ENCODE measurements around the gene PLCB4. TPM values are rescaled to one million over a fixed set of nuclear protein-coding genes. Genes with fewer than 3 reads are reported as not detected.

Gene PLCB4
- total RNA-seq, 1 donor from 2014 or later, result 6.6 TPM

DNA sequence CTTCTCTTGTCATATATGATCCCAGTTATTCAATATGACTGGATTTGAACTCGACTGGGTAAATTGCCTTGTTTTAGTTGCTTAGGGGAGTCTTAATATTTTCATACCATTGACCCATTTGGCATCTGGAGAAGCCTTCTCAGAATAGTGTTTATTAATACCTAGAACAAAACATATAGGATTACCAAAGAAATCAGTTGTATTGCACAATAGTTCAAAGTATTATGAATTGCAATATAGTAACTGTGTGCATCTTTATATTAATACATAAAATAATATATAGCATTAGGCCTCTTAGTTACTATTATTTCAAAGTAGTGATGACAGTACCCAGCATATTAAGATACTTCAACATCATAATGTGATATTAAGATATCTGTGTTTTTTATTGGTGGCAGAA, 177.8 kb downstream of the PLCB4 start:
- no peak for DNase-seq
- no peaks in the 10 kb centered on the region for H3K4me1 ChIP-seq
- no peak overlapping the region for H3K27ac ChIP-seq
- TF ChIP-seq CTCF (IDR thresholded peaks at IDR 0.05), result no peak
- intact Hi-C loops (cut with DNase I), result no loop called here
- H3K27me3 ChIP-seq (ENCODE audit: low read depth), result no peaks in the 10 kb centered on the region
- H3K36me3 ChIP-seq, result no peaks in the 10 kb centered on the region
- no peak for ATAC-seq
- H3K4me3 ChIP-seq, result no peak overlapping the region
- H3K9me3 ChIP-seq, result no peaks in the 10 kb centered on the region

- H3K4me1 ChIP-seq, result no peaks in the 10 kb centered on the region
- intact Hi-C loops (cut with DNase I), result no loop called here
- no peaks in the 10 kb centered on the region for H3K36me3 ChIP-seq
- H3K9me3 ChIP-seq, result no peaks in the 10 kb centered on the region
- no peak overlapping the region for H3K4me3 ChIP-seq
- DNase-seq (no peak), ATAC-seq (no peak)
- TF ChIP-seq CTCF (IDR thresholded peaks at IDR 0.05), result no peak
- no peaks in the 10 kb centered on the region for H3K27me3 ChIP-seq (ENCODE audit: low read depth)
- no peak overlapping the region for H3K27ac ChIP-seq
These were observed 181.6 kb downstream of the PLCB4 start for GRCh38 chr20:9250511-9250910.

DNA sequence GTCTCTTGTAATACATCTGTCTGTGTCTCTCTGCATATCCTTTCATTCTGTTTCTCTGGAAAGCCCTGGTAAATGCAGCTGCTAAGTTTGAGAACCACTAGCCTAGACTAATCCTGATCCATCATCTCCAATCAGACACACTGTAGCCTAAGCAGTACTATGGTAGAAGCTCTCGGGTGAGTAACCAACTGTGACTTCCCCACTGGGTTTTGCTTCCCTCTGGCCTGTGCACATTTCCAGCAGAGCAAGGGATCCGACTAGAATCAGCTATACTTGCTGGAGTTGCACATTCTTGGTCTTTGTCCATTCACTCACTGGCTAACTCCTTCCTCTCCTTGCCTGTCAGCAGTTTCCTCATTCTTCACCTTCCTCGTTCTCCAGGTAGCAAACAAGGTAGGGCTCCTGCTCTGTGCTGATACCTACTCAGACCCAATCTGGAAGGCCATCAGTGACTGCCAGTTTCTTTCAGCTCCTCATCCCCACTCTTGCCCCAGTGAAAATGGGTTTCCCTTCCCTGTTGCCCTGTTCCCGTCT, 184.2 kb downstream of the PLCB4 start:
- no peaks in the 10 kb centered on the region for H3K9me3 ChIP-seq
- intact Hi-C loops (cut with DNase I), result no loop called here
- no peak for TF ChIP-seq CTCF (IDR thresholded peaks at IDR 0.05)
- ATAC-seq (peak in 1 of 2 donors; percentile 30), DNase-seq (no peak)
- no peak overlapping the region for H3K4me3 ChIP-seq
- no peaks in the 10 kb centered on the region for H3K27me3 ChIP-seq (ENCODE audit: low read depth)
- H3K4me1 ChIP-seq, result no peaks in the 10 kb centered on the region
- H3K27ac ChIP-seq, result no peak overlapping the region
- no peaks in the 10 kb centered on the region for H3K36me3 ChIP-seq

DNA sequence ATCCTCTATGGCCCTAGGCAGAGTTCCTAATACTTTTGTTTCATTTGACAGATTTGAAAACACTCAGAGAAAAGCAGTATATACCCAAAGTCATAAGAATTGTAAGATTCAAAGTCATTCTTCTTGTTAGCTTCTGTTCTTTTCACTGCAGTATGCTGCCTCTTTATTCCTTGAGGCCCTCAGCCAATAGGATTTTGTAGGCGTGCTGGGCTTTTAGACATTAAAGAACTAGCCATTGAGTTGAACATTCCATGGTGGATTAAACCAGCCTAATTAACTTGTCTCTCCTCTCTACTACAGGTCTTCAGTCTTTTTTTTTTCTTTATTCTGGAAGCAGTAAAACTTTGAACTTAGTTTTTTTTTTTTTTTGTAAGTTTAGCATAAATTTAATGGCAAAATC, 186.3 kb downstream of the PLCB4 start:
- ATAC-seq (no peak), DNase-seq (no peak)
- no peaks in the 10 kb centered on the region for H3K4me1 ChIP-seq
- no peaks in the 10 kb centered on the region for H3K36me3 ChIP-seq
- no peaks in the 10 kb centered on the region for H3K9me3 ChIP-seq
- intact Hi-C loops (cut with DNase I), result no loop called here
- H3K4me3 ChIP-seq, result no peak overlapping the region
- no peaks in the 10 kb centered on the region for H3K27me3 ChIP-seq (ENCODE audit: low read depth)
- no peak overlapping the region for H3K27ac ChIP-seq
- no peak for TF ChIP-seq CTCF (IDR thresholded peaks at IDR 0.05)

DNA sequence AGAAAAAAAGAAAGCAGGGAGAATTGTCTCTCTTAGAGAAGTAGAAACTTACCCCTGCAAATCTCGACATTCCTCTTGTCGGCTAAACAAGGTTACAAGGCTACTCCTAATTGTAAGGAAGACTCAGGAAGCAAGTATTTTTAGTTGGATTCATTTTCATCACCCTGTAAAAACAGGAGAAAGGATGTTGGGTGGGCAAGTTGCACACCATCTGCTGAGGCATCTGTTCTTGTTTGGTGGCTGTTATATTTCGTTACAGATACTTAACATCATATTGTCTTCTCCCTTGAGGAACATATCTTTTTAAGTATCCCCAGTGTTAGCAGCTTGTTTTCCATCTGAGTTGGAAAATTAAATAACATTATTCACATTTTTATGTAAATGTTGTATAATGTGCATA, 187.5 kb downstream of the PLCB4 start:
- no peaks in the 10 kb centered on the region for H3K36me3 ChIP-seq
- no peaks in the 10 kb centered on the region for H3K9me3 ChIP-seq
- ATAC-seq, result no peak
- no peaks in the 10 kb centered on the region for H3K4me1 ChIP-seq
- no peak overlapping the region for H3K27ac ChIP-seq
- intact Hi-C loops (cut with DNase I), result no loop called here
- no peak for DNase-seq
- H3K4me3 ChIP-seq, result no peak overlapping the region
- no peak for TF ChIP-seq CTCF (IDR thresholded peaks at IDR 0.05)
- no peaks in the 10 kb centered on the region for H3K27me3 ChIP-seq (ENCODE audit: low read depth)

DNA sequence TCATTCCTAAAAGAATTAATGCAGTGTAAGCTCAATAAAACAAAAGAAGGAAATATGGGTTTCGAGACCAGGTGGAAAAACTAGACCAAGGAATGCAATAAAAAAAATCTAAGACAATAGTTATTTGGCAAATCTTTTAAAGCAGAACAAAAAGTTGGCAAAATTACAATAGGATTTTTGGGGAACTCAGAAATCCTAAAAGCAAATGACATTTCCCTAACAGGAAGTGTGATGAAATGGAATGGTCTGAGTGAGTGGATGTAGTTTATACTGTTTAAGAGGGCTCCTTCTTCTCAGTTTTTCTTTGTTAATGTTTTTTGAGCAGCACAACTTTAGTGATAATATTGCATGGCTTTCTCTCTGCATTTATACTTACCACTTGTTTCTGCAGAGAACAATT, 190.0 kb downstream of the PLCB4 start:
- ATAC-seq (no peak), DNase-seq (no peak)
- Histone ChIP-seq H3K9me3 (no peaks in the 10 kb centered on the region), H3K36me3 (no peaks in the 10 kb centered on the region), H3K4me3 (no peak overlapping the region), H3K27ac (no peak overlapping the region), H3K27me3 (ENCODE audit: low read depth) (no peaks in the 10 kb centered on the region), H3K4me1 (peaks cover 8% of the 10 kb centered on the region)
- intact Hi-C loops (cut with DNase I), result no loop called here
- no peak for TF ChIP-seq CTCF (IDR thresholded peaks at IDR 0.05)

Data from lower lobe of right lung (tissue), 2 donors.